ENCODE results near the gene TGFBR2. TPM values are rescaled to one million over a fixed set of nuclear protein-coding genes. Genes with fewer than 3 reads are reported as not detected.

The TGFBR2 gene
- polyA plus RNA-seq, 1 donor (not counting 4 experiments of a cell fraction or from before 2014, with no cell fraction given) = 303 TPM

- no peak overlapping the region for H2AFZ ChIP-seq (ENCODE audit: control insufficient read depth, low read length)
- H3K36me3 ChIP-seq (ENCODE audit: control insufficient read depth in 2 of 2, extremely low read depth in 1 of 2, insufficient read depth in 2 of 2, low read length in 2 of 2) = peaks cover 0 to 3% of the 10 kb centered on the region in 2 experiments
- H3K4me3 ChIP-seq (ENCODE audit: control insufficient read depth in 2 of 3, extremely low read depth in 1 of 3, insufficient read depth in 2 of 3, low read depth in 1 of 3, low read length in 3 of 3) = no peak overlapping the region
- H3K27me3 ChIP-seq (ENCODE audit: control insufficient read depth, extremely low read depth, insufficient read depth, low read length) = no peaks in the 10 kb centered on the region
- H4K20me1 ChIP-seq (ENCODE audit: control insufficient read depth, extremely low read depth, insufficient read depth, low read length) = no peaks in the 10 kb centered on the region
- H3K4me1 ChIP-seq (ENCODE audit: control insufficient read depth, extremely low read depth, insufficient read depth, low read length) = peaks cover 18% of the 10 kb centered on the region
- FAIRE-seq (no peak), DNase-seq (ENCODE audit: low read depth, low spot score) (no peak)
- no peak overlapping the region for H3K27ac ChIP-seq (ENCODE audit: control insufficient read depth, insufficient read depth, low read length)
- H3K79me2 ChIP-seq (ENCODE audit: control insufficient read depth, insufficient read depth, low read length) = peaks cover 31% of the 10 kb centered on the region
- H3K4me2 ChIP-seq (ENCODE audit: control insufficient read depth, extremely low read depth, insufficient read depth, low read depth, low read length) = no peak overlapping the region
- dilution Hi-C loops (cut with MboI; ENCODE audit: extremely low pct_ligation_motif_present, low sequenced_read_pairs) = no loop called here
- H3K9me1 ChIP-seq (ENCODE audit: control insufficient read depth, extremely low read depth, insufficient read depth, low read length) = no peaks in the 10 kb centered on the region
- no peak for TF ChIP-seq EZH2 (IDR thresholded peaks at IDR 0.05; ENCODE audit: low read length)
- TF ChIP-seq CTCF (optimal IDR thresholded peaks at IDR 0.05 in 1 of 3, IDR thresholded peaks at IDR 0.05 in 1 of 3, conservative IDR thresholded peaks at IDR 0.05 in 1 of 3; ENCODE audit: extremely low read depth in 1 of 3, insufficient read depth in 2 of 3, low read length in 3 of 3) = no peak
- no peak overlapping the region for H3K9ac ChIP-seq (ENCODE audit: control insufficient read depth, extremely low read depth, insufficient read depth, low read length)
- H3K9me3 ChIP-seq (ENCODE audit: control insufficient read depth, low read depth, low read length) = no peaks in the 10 kb centered on the region
Measured at GRCh38 chr3:30604558-30604957, 1.8 kb upstream of the TGFBR2 start.

- Histone ChIP-seq H3K36me3 (ENCODE audit: control insufficient read depth in 2 of 2, extremely low read depth in 1 of 2, insufficient read depth in 2 of 2, low read length in 2 of 2) (peaks cover 0 to 3% of the 10 kb centered on the region in 2 experiments), H3K27ac (ENCODE audit: control insufficient read depth, insufficient read depth, low read length) (peak overlapping the region; percentile 91), H3K4me2 (ENCODE audit: control insufficient read depth, extremely low read depth, insufficient read depth, low read depth, low read length) (peak overlapping the region; percentile 91), H3K4me1 (ENCODE audit: control insufficient read depth, extremely low read depth, insufficient read depth, low read length) (peaks cover 22% of the 10 kb centered on the region), H3K9me1 (ENCODE audit: control insufficient read depth, extremely low read depth, insufficient read depth, low read length) (no peaks in the 10 kb centered on the region), H3K9me3 (ENCODE audit: control insufficient read depth, low read depth, low read length) (no peaks in the 10 kb centered on the region), H3K4me3 (ENCODE audit: control insufficient read depth in 2 of 3, extremely low read depth in 1 of 3, insufficient read depth in 2 of 3, low read depth in 1 of 3, low read length in 3 of 3) (peak overlapping the region in 1 of 3 experiments; percentile 97), H3K27me3 (ENCODE audit: control insufficient read depth, extremely low read depth, insufficient read depth, low read length) (no peaks in the 10 kb centered on the region), H2AFZ (ENCODE audit: control insufficient read depth, low read length) (no peak overlapping the region), H3K9ac (ENCODE audit: control insufficient read depth, extremely low read depth, insufficient read depth, low read length) (no peak overlapping the region), H4K20me1 (ENCODE audit: control insufficient read depth, extremely low read depth, insufficient read depth, low read length) (no peaks in the 10 kb centered on the region), H3K79me2 (ENCODE audit: control insufficient read depth, insufficient read depth, low read length) (peaks cover 35% of the 10 kb centered on the region)
- TF ChIP-seq CTCF (optimal IDR thresholded peaks at IDR 0.05 in 1 of 3, IDR thresholded peaks at IDR 0.05 in 1 of 3, conservative IDR thresholded peaks at IDR 0.05 in 1 of 3; ENCODE audit: extremely low read depth in 1 of 3, insufficient read depth in 2 of 3, low read length in 3 of 3) (no peak), EZH2 (IDR thresholded peaks at IDR 0.05; ENCODE audit: low read length) (no peak)
- dilution Hi-C loops (cut with MboI; ENCODE audit: extremely low pct_ligation_motif_present, low sequenced_read_pairs) = no loop called here
- FAIRE-seq (peak; percentile 13), DNase-seq (ENCODE audit: low read depth, low spot score) (no peak)
Measured at GRCh38 chr3:30605005-30605404, 1.4 kb upstream of the TGFBR2 start.

Measured in keratinocyte (primary cell).